Activated CD4-positive, CD25-positive, alpha-beta regulatory T cell treated with anti-CD3 and anti-CD28 coated beads, Interleukin-2, amount 50 U/mL, for 72 hours (primary cell): ENCODE measurements around the gene FDPS.
"Not testable (repeated sequence)": the region's sequence is repeated elsewhere in the genome, so short reads cannot be mapped to it uniquely, and the experiment has no call there.

ENCODE experiments used
- DNase-seq: peaks from one replicate; pipeline ENCODE4 v3.0.0; 2021

FDPS gene

GRCh38 chr1:155286544-155286943, 22.1 kb upstream of the FDPS start:
- DNase-seq: no peak

GRCh38 chr1:155287987-155288543, 20.6 kb upstream of the FDPS start:
- no peak for DNase-seq

GRCh38 chr1:155291006-155291405, 17.7 kb upstream of the FDPS start:
- not testable (repeated sequence) for DNase-seq

GRCh38 chr1:155293086-155293749, 15.4 kb upstream of the FDPS start:
- DNase-seq: no peak

- DNase-seq: no peak
These were observed 14.0 kb upstream of the FDPS start for GRCh38 chr1:155294520-155295182.

GRCh38 chr1:155295183-155295941, 13.3 kb upstream of the FDPS start:
- DNase-seq: no peak

- DNase-seq: no peak
These were observed 12.8 kb upstream of the FDPS start for GRCh38 chr1:155295942-155296267.

- no peak for DNase-seq
These were observed 12.0 kb upstream of the FDPS start for GRCh38 chr1:155296661-155297060.

- no peak for DNase-seq
These were observed 11.3 kb upstream of the FDPS start for GRCh38 chr1:155297384-155297783.

- DNase-seq: no peak
These were observed 8.6 kb upstream of the FDPS start for GRCh38 chr1:155300024-155300423.

- no peak for DNase-seq
These were observed 7.9 kb upstream of the FDPS start for GRCh38 chr1:155300553-155301329.

- DNase-seq: no peak
These were observed 7.3 kb upstream of the FDPS start, which contains the start of gene PKLR for GRCh38 chr1:155301342-155301841. TSS of gene PKLR (minus strand) at chr1:155301438. CDS start at chr1:155301395, 43 bp downstream.

GRCh38 chr1:155304558-155305063, 4.1 kb upstream of the FDPS start:
- DNase-seq: no peak

- no peak for DNase-seq
These were observed 2.7 kb upstream of the FDPS start for GRCh38 chr1:155305881-155306391.

GRCh38 chr1:155307247-155307740, 1.4 kb upstream of the FDPS start:
- DNase-seq: no peak

- DNase-seq: no peak
These were observed 856 bp downstream of the FDPS start for GRCh38 chr1:155309423-155310021.

- DNase-seq: no peak
These were observed 4.6 kb downstream of the FDPS start for GRCh38 chr1:155313261-155313660.

- no peak for DNase-seq
These were observed 8.3 kb downstream of the FDPS start for GRCh38 chr1:155316922-155317321.

GRCh38 chr1:155318082-155318481, 9.4 kb downstream of the FDPS start:
- no peak for DNase-seq

GRCh38 chr1:155319536-155319935, 10.9 kb downstream of the FDPS start:
- DNase-seq: no peak

GRCh38 chr1:155320252-155320651, 11.6 kb downstream of the FDPS start:
- no peak for DNase-seq
